IMR-90 (cell line): ENCODE data around the gene CDH15. TPM values are rescaled to one million over a fixed set of nuclear protein-coding genes. Genes with fewer than 3 reads are reported as not detected.
A peak's percentile ranks its signal among the peaks of the same experiment; 100 is the strongest.

Experiments
- ATAC-seq: fragments of 200-7000 bp; cut with Tn5 transposase; 2 replicates; pipeline ENCODE4 v1.9.1; 2020; ENCODE audit warnings: low read depth, mild to moderate bottlenecking, moderate library complexity
- BruUV-seq: library from RNA; stranded (reverse); fragments of 400-500 nt; replicated peaks from 2 replicates; lab custom pipeline; 2021; lab: Mats Ljungman, UMichigan
- CTCF ChIA-PET: fragments of 300-600 bp; formaldehyde crosslinking; extraction: SDS; loops from one replicate; lab custom pipeline; 2021; ENCODE audit warnings: antibody characterized with exemption; lab: Yijun Ruan, JAX
- POLR2A ChIA-PET: fragments of 300-600 bp; sonication (Branson Sonifier 250); formaldehyde crosslinking; loops from one replicate; lab custom pipeline; 2022; ENCODE audit warnings: antibody characterized with exemption; ENCODE audit not compliant: unreplicated experiment; lab: Charles Lee
- DNase-seq: peaks from one replicate; pipeline ENCODE4 v3.0.0; 2013
- H2AFZ ChIP-seq: replicated peaks from 2 replicates; pipeline ENCODE3; 2013; ENCODE audit warnings: low read length, mild to moderate bottlenecking; ENCODE audit not compliant: poor library complexity
- H2AK5ac ChIP-seq: 2 replicates; pipeline ENCODE4 v1.6.1; 2013; ENCODE audit warnings: low read depth, low read length, inconsistent platforms
- H2AK9ac ChIP-seq: replicated peaks from 2 replicates; pipeline ENCODE3; 2013; ENCODE audit warnings: mild to moderate bottlenecking, low read depth, low read length, moderate library complexity; ENCODE audit not compliant: poor library complexity
- H2BK120ac ChIP-seq: 2 replicates; pipeline ENCODE4 v1.6.1; 2013; ENCODE audit warnings: low read depth, low read length, inconsistent platforms
- H2BK15ac ChIP-seq: 3 replicates; pipeline ENCODE4 v1.6.1; 2013; ENCODE audit warnings: low read depth, low read length, inconsistent platforms
- H2BK20ac ChIP-seq: 2 replicates; pipeline ENCODE4 v1.6.1; 2013; ENCODE audit warnings: low read depth, mild to moderate bottlenecking, inconsistent platforms, low read length, moderate library complexity
- H2BK5ac ChIP-seq: 2 replicates; pipeline ENCODE4 v1.6.1; 2013; ENCODE audit warnings: mild to moderate bottlenecking, low read depth, low read length, inconsistent platforms; ENCODE audit not compliant: poor library complexity, severe bottlenecking
- H3K14ac ChIP-seq: replicated peaks from 2 replicates; pipeline ENCODE4 v1.6.1; 2013; ENCODE audit warnings: low read depth, low read length, inconsistent platforms
- H3K18ac ChIP-seq: 2 replicates; pipeline ENCODE4 v1.6.1; 2013; ENCODE audit warnings: low read depth, low read length, control low read depth
- H3K23ac ChIP-seq: 2 replicates; pipeline ENCODE4 v1.6.1; 2013; ENCODE audit warnings: low read depth, low read length, inconsistent platforms
- H3K27ac ChIP-seq: 2 replicates; pipeline ENCODE4 v1.5.1; 2013; ENCODE audit warnings: mild to moderate bottlenecking, control low read depth, low read length; ENCODE audit not compliant: insufficient read depth
- H3K27me3 ChIP-seq: 2 replicates; pipeline ENCODE4 v1.6.1; 2013; ENCODE audit warnings: low read length; ENCODE audit not compliant: control insufficient read depth, insufficient read depth
- H3K36me3 ChIP-seq: 2 replicates; pipeline ENCODE4 v1.6.1; 2013; ENCODE audit warnings: low read length, mixed read lengths; ENCODE audit not compliant: control insufficient read depth, insufficient read depth
- H3K4ac ChIP-seq: 2 replicates; pipeline ENCODE4 v1.6.1; 2013; ENCODE audit warnings: low read depth, low read length, inconsistent platforms
- H3K4me1 ChIP-seq: 2 replicates; pipeline ENCODE4 v1.6.1; 2013; ENCODE audit warnings: low read length, mixed read lengths; ENCODE audit not compliant: control insufficient read depth, insufficient read depth
- H3K4me2 ChIP-seq: 2 replicates; pipeline ENCODE4 v1.6.1; 2013; ENCODE audit warnings: low read depth, mild to moderate bottlenecking, control low read depth, low read length, moderate library complexity
- H3K4me3 ChIP-seq: 2 replicates; pipeline ENCODE4 v1.5.1; 2013; ENCODE audit warnings: low read depth, mild to moderate bottlenecking, control low read depth, low read length, moderate library complexity; ENCODE audit not compliant: insufficient read depth
- H3K56ac ChIP-seq: 2 replicates; pipeline ENCODE4 v1.6.1; 2013; ENCODE audit warnings: low read length, inconsistent platforms; ENCODE audit not compliant: insufficient read depth; ENCODE audit errors: extremely low read depth
- H3K79me1 ChIP-seq, 2 experiments: 2 replicates each; pipeline ENCODE4 v1.6.1; 2013; ENCODE audit warnings: low read length in 2 of 2, inconsistent platforms in 1 of 2, low read depth in 1 of 2
- H3K9ac ChIP-seq: 2 replicates; pipeline ENCODE4 v1.6.1; 2013; ENCODE audit warnings: low read depth, low read length, control low read depth
- H3K9me1 ChIP-seq: 2 replicates; pipeline ENCODE4 v1.6.1; 2013; ENCODE audit warnings: low read length, inconsistent platforms; ENCODE audit not compliant: insufficient read depth
- H3K9me3 ChIP-seq: 2 replicates; pipeline ENCODE4 v1.6.1; 2013; ENCODE audit warnings: low read length; ENCODE audit not compliant: control insufficient read depth, insufficient read depth
- H4K20me1 ChIP-seq: 2 replicates; pipeline ENCODE4 v1.6.1; 2013; ENCODE audit warnings: low read length, inconsistent platforms; ENCODE audit not compliant: insufficient read depth
- H4K5ac ChIP-seq: 2 replicates; pipeline ENCODE4 v1.6.1; 2013; ENCODE audit warnings: mild to moderate bottlenecking, low read depth, low read length, control low read depth
- H4K8ac ChIP-seq, 2 experiments: 2 replicates each; pipeline ENCODE4 v1.6.1; 2013; ENCODE audit warnings: low read depth in 2 of 2, low read length in 2 of 2, control low read depth in 1 of 2, inconsistent platforms in 1 of 2
- H4K91ac ChIP-seq: 2 replicates; pipeline ENCODE4 v1.6.1; 2013; ENCODE audit warnings: low read depth, low read length, inconsistent platforms; ENCODE audit not compliant: insufficient read depth
- BHLHE40 ChIP-seq: fragments of 150-350 bp; IDR thresholded peaks from 2 replicates; pipeline ENCODE4 v1.6.1; 2016; ENCODE audit warnings: mild to moderate bottlenecking, low read depth, low read length
- FOS ChIP-seq: fragments of 150-350 bp; IDR thresholded peaks from 2 replicates; pipeline ENCODE4 v1.6.1; 2016; ENCODE audit warnings: low read depth, low read length
- MXI1 ChIP-seq: IDR thresholded peaks from 2 replicates; pipeline ENCODE4 v1.6.1; 2012; ENCODE audit warnings: low read depth, mild to moderate bottlenecking, low read length, moderate library complexity, borderline replicate concordance
- RAD21 ChIP-seq: IDR thresholded peaks from 2 replicates; pipeline ENCODE4 v1.6.1; 2012; ENCODE audit warnings: low read length, improper control_type of control experiment
- USF2 ChIP-seq: fragments of 150-350 bp; IDR thresholded peaks from 2 replicates; pipeline ENCODE4 v1.6.1; 2017; ENCODE audit warnings: mild to moderate bottlenecking, antibody characterized with exemption, low read length, low read depth
- WGBS, 2 experiments: methylation state at CpG; one replicate each; pipeline versions ENCODE4 v1.1.5 to v1.1.7; 2013; ENCODE audit warnings: missing lambda C conversion rate in 2 of 2; ENCODE audit not compliant: insufficient read length in 1 of 2; ENCODE audit errors: extremely low coverage in 2 of 2; 5-methylcytosine and 5-hydroxymethylcytosine counted together
- dilution Hi-C: fragments of 300-500 bp; cut with HindIII; formaldehyde crosslinking; loops from one replicate; pipeline ENCODE4 v1.14.3; 2018; ENCODE audit warnings: low sequenced_read_pairs; ENCODE audit not compliant: unreplicated experiment
- in situ Hi-C: fragments of 300-500 bp; cut with MboI; formaldehyde crosslinking; loops from 3 replicates; pipeline ENCODE4 v1.14.3; 2019; ENCODE audit warnings: low sequenced_read_pairs, inconsistent platforms, mixed read lengths
- intact Hi-C: fragments of 100-400 bp; cut with micrococcal nuclease; formaldehyde crosslinking; loops from 2 replicates; pipeline ENCODE4 v1.10.0; 2022
- polyA plus RNA-seq, 3 experiments: library from polyadenylated mRNA; depleted of rRNA; stranded (reverse); fragments of >200 nt; gene quantifications; 2 replicates each; pipeline ENCODE4 v1.2.3, GENCODE V29; 2012; ENCODE audit warnings: low replicate concordance in 1 of 3
- total RNA-seq: library from RNA; depleted of rRNA; stranded (reverse); fragments of >200 nt; gene quantifications from 2 replicates; pipeline ENCODE4 v1.2.3, GENCODE V29; 2012

Gene CDH15
- total and polyA plus RNA-seq, 2 of the 4 experiments (the other 2 are of a cell fraction): 0.18 to 0.62 TPM

DNA sequence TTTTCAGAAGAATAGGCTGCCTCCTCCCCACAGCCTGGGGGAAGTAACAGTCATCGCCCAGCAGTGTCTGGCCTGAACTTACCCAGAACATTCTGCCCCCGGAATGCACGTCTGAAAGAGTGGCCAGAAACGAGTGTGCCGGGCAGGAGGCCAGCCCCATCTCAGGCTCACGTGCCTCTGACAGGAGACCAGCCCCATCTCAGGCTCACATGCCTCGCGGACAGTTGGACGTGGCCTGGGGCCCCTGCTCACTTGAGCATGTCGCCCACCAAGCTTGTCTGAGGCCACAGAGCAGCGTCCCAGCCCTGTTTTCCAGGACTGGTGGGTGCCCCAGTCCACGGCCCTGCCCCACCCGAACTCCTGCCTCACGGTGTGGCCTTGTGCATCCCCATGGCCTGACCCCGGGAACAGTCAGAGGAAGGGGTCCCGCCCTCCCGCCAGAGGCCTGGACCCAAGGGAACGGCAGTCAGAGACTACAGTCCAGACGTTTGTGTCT is 16.3 kb upstream of the CDH15 start:
- Histone ChIP-seq H4K20me1 (peaks cover 3% of the 10 kb centered on the region; the same call in 1 of the 2 replicates), H3K9me3 (no peaks in the 10 kb centered on the region), H3K4me3 (no peak overlapping the region), H3K9ac (no peak overlapping the region), H3K14ac (no peak overlapping the region), H3K79me1 (no peaks in the 10 kb centered on the region), H2AK5ac (peak overlapping the region; percentile 48), H3K4me2 (no peak overlapping the region), H3K36me3 (peaks cover 7% of the 10 kb centered on the region; the same call in 1 of the 2 replicates), H2BK120ac (no peak overlapping the region), H3K23ac (no peak overlapping the region), H3K27me3 (peaks cover 2% of the 10 kb centered on the region; the same call in 1 of the 2 replicates), H2AK9ac (peak overlapping the region; percentile 62), H2BK5ac (no peak overlapping the region), H2BK20ac (no peak overlapping the region), H3K18ac (no peak overlapping the region), H3K9me1 (no peaks in the 10 kb centered on the region), H3K56ac (no peak overlapping the region), H4K5ac (no peak overlapping the region), H2BK15ac (no peak overlapping the region), H3K27ac (no peak overlapping the region), H4K8ac (no peak overlapping the region), H2AFZ (peak overlapping the region; percentile 62), H3K4me1 (peaks cover 8% of the 10 kb centered on the region), H3K4ac (no peak overlapping the region), H4K91ac (no peak overlapping the region)
- ChIA-PET POLR2A (no interaction called here), CTCF (interaction anchor here (0.5 to 1.2 kb wide), 2 partner anchors 12 to 371 kb away, joined by 3 to 4 read pairs; no protein-coding TSS in a partner anchor)
- TF ChIP-seq USF2 (peak; percentile 84), MXI1 (peak; percentile 83; the same call in 1 of the 2 replicates), RAD21 (no peak), FOS (no peak), BHLHE40 (peak; percentile 100)
- in situ Hi-C loops (no loop called here), dilution Hi-C loops (no loop called here), intact Hi-C loops (no loop called here)
- WGBS, 2 experiments: 19% methylated on average over 8 of the region's 19 CpGs; no CpG with 5 or more reads in 1 of the 2 experiments
- BruUV-seq: no TSS peak
- ATAC-seq (peak; percentile 83), DNase-seq (peak; percentile 80)
